PFSK-1 (cell line): ENCODE measurements around the gene LDLRAD2.

Experiments used
- FOXP2 ChIP-seq: optimal IDR thresholded peaks from 2 replicates; pipeline ENCODE3; 2011; ENCODE audit warnings: borderline replicate concordance, control low read depth, inconsistent platforms; ENCODE audit not compliant: insufficient read depth; ENCODE audit errors: extremely low read length, extremely low read depth
- POLR2AphosphoS5 ChIP-seq: IDR thresholded peaks from 2 replicates; pipeline ENCODE4 v1.6.1; 2012; ENCODE audit warnings: low read depth, mild to moderate bottlenecking, control low read depth, low read length, moderate library complexity
- SIN3A ChIP-seq: IDR thresholded peaks from 2 replicates; pipeline ENCODE4 v1.6.1; 2012; ENCODE audit warnings: mild to moderate bottlenecking, low read length, moderate library complexity, borderline replicate concordance; ENCODE audit not compliant: insufficient read depth
- TAF1 ChIP-seq: IDR thresholded peaks from 2 replicates; pipeline ENCODE4 v1.6.1; 2012; ENCODE audit warnings: low read length, control low read depth, borderline replicate concordance; ENCODE audit not compliant: insufficient read depth
- TF ChIP-seq, protein P1 (sequence below), 2 experiments: IDR thresholded peaks; 2 replicates each; pipeline versions ENCODE4 v1.6.1 to v1.8.0; 2011 to 2012; ENCODE audit warnings: low read depth in 2 of 2, low read length in 2 of 2, control low read depth in 1 of 2, inconsistent platforms in 1 of 2, mild to moderate bottlenecking in 1 of 2, moderate library complexity in 1 of 2; ENCODE audit not compliant: insufficient read depth in 1 of 2

DNA sequence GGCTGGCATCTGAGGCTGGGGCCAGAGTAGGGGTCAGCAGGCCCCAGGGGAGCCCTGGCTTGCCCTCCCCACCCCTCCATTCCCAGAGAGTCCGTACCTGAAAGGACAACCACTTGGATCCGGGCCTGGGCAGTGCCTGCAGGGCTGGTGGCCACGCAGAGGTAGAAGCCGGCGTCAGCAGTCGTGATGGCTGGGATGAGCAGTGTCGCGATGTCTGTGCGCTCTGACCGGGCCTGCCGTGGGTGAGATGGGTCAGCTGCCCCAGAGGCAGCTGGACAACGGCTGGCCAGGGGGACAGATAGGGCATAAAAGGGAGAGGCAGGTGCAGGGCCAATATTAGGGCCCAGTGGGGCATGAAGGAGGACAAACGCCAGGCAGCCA lies 42.7 kb downstream of the LDLRAD2 start:
- TF ChIP-seq TAF1 (no peak), POLR2AphosphoS5 (no peak), SIN3A (no peak), FOXP2 (no peak)
- TF ChIP-seq, protein P1, sequence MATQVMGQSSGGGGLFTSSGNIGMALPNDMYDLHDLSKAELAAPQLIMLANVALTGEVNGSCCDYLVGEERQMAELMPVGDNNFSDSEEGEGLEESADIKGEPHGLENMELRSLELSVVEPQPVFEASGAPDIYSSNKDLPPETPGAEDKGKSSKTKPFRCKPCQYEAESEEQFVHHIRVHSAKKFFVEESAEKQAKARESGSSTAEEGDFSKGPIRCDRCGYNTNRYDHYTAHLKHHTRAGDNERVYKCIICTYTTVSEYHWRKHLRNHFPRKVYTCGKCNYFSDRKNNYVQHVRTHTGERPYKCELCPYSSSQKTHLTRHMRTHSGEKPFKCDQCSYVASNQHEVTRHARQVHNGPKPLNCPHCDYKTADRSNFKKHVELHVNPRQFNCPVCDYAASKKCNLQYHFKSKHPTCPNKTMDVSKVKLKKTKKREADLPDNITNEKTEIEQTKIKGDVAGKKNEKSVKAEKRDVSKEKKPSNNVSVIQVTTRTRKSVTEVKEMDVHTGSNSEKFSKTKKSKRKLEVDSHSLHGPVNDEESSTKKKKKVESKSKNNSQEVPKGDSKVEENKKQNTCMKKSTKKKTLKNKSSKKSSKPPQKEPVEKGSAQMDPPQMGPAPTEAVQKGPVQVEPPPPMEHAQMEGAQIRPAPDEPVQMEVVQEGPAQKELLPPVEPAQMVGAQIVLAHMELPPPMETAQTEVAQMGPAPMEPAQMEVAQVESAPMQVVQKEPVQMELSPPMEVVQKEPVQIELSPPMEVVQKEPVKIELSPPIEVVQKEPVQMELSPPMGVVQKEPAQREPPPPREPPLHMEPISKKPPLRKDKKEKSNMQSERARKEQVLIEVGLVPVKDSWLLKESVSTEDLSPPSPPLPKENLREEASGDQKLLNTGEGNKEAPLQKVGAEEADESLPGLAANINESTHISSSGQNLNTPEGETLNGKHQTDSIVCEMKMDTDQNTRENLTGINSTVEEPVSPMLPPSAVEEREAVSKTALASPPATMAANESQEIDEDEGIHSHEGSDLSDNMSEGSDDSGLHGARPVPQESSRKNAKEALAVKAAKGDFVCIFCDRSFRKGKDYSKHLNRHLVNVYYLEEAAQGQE (IDR thresholded peaks at IDR 0.05; ENCODE audit: insufficient read depth in 1 of 2, low read depth in 2 of 2, low read length in 2 of 2): no peak
